Large intestine (tissue), 12 donors: ENCODE results near the gene ST7. TPM values are rescaled to one million over a fixed set of nuclear protein-coding genes. Genes with fewer than 3 reads are reported as not detected.

Experiments
- DNase-seq, 2 donors: peaks; one replicate each; pipeline versions ENCODE4 v3.0.0 to v3.0.0-alpha.2; 2013
- H3K27ac ChIP-seq: one replicate; pipeline ENCODE4 v1.5.1; 2013; ENCODE audit warnings: low read length
- H3K27me3 ChIP-seq: 2 replicates; pipeline ENCODE4 v1.6.1; 2013; ENCODE audit warnings: low read length; ENCODE audit not compliant: control insufficient read depth, insufficient read depth
- H3K36me3 ChIP-seq: 2 replicates; pipeline ENCODE4 v1.6.1; 2013; ENCODE audit warnings: low read length; ENCODE audit not compliant: control insufficient read depth, insufficient read depth
- H3K4me1 ChIP-seq: one replicate; pipeline ENCODE4 v1.6.1; 2013; ENCODE audit warnings: low read length; ENCODE audit not compliant: control insufficient read depth, insufficient read depth
- H3K4me3 ChIP-seq: one replicate; pipeline ENCODE4 v1.5.1; 2013; ENCODE audit warnings: low read length
- H3K9me3 ChIP-seq: one replicate; pipeline ENCODE4 v1.6.1; 2013; ENCODE audit warnings: mild to moderate bottlenecking, low read depth, low read length, moderate library complexity; ENCODE audit not compliant: control insufficient read depth
- WGBS: methylation state at CpG from one replicate; pipeline ENCODE4 v1.1.5; 2013; ENCODE audit warnings: low lambda C conversion rate; ENCODE audit not compliant: insufficient coverage; 5-methylcytosine and 5-hydroxymethylcytosine counted together
- long read RNA-seq, 11 donors: transcript quantifications; one replicate each; lab custom pipeline, GENCODE V29; 2026
- polyA plus RNA-seq: library from polyadenylated mRNA; unstranded; fragments of 120-200 nt; gene quantifications from one replicate; pipeline ENCODE4 v1.2.1, GENCODE V29; 2013

ST7 gene, protein sequence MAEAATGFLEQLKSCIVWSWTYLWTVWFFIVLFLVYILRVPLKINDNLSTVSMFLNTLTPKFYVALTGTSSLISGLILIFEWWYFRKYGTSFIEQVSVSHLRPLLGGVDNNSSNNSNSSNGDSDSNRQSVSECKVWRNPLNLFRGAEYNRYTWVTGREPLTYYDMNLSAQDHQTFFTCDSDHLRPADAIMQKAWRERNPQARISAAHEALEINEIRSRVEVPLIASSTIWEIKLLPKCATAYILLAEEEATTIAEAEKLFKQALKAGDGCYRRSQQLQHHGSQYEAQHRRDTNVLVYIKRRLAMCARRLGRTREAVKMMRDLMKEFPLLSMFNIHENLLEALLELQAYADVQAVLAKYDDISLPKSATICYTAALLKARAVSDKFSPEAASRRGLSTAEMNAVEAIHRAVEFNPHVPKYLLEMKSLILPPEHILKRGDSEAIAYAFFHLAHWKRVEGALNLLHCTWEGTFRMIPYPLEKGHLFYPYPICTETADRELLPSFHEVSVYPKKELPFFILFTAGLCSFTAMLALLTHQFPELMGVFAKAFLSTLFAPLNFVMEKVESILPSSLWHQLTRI
- polyA plus RNA-seq = 25.1 TPM
- long read RNA-seq, donor 1, partial matches to known transcripts = 0 of 3 reads
- long read RNA-seq, donor 1, other reads (novel, unspliced or antisense) = 0 of 3 reads
- long read RNA-seq, donor 2, partial matches to known transcripts = 5 of 8 reads
- long read RNA-seq, donor 2, other reads (novel, unspliced or antisense) = 0 of 8 reads
- long read RNA-seq, donor 3, transcript ST7-208 (15 exons, 2,110 nt) = major isoform, 6 of 20 reads
- long read RNA-seq, donor 3, partial matches to known transcripts = 12 of 20 reads
- long read RNA-seq, donor 3, other reads (novel, unspliced or antisense) = 0 of 20 reads
- long read RNA-seq, donor 4 = 0 reads
- long read RNA-seq, donor 5, partial matches to known transcripts = 0 of 1 reads
- long read RNA-seq, donor 5, other reads (novel, unspliced or antisense) = 0 of 1 reads
- long read RNA-seq, donor 6, partial matches to known transcripts = 0 of 4 reads
- long read RNA-seq, donor 6, other reads (novel, unspliced or antisense) = 0 of 4 reads
- long read RNA-seq, donor 7, partial matches to known transcripts = 0 of 3 reads
- long read RNA-seq, donor 7, other reads (novel, unspliced or antisense) = 0 of 3 reads
- long read RNA-seq, donor 8, transcript ST7-208 (15 exons, 2,110 nt) = major isoform, 5 of 12 reads
- long read RNA-seq, donor 8, partial matches to known transcripts = 5 of 12 reads
- long read RNA-seq, donor 8, other reads (novel, unspliced or antisense) = 0 of 12 reads
- long read RNA-seq, donor 9, partial matches to known transcripts = 0 of 5 reads
- long read RNA-seq, donor 9, other reads (novel, unspliced or antisense) = 0 of 5 reads
- long read RNA-seq, donor 10, transcript ST7-208 (15 exons, 2,110 nt) = major isoform, 5 of 5 reads
- long read RNA-seq, donor 10, partial matches to known transcripts = 0 of 5 reads
- long read RNA-seq, donor 10, other reads (novel, unspliced or antisense) = 0 of 5 reads
- long read RNA-seq, donor 11, partial matches to known transcripts = 0 of 1 reads
- long read RNA-seq, donor 11, other reads (novel, unspliced or antisense) = 0 of 1 reads

DNA sequence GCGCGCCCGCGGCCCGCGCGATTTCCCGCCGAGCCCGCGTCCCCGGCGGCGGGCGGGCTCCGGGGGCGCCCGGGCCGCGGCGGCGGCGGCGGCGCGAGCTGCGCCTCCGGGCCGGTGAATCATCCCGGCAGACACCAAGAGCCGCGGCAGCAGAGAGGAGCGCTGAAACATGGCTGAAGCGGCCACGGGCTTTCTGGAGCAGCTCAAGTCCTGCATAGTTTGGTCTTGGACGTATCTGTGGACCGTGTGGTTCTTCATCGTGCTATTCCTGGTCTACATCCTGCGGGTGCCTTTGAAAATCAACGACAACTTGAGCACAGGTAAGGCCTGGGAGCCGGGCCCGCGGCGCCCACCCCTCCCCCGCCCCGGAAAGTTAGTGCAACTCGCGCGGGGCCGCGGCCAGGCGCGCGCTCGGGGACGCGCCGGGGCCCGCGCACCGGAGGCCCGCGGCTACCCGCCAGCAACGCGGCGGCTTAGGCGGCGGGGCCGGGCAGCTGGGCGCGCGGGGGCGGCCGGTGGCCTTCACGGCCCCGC, at the start of gene ST7:
Gene ST7 (plus strand): TSS at position 130 of the 534 bp plus-strand sequence. CDS start 40 bp downstream, at position 170.
- H3K27me3 ChIP-seq = no peaks in the 10 kb centered on the region
- WGBS = no CpG with 5 or more reads among the region's 77 CpGs
- DNase-seq = peak; percentile 61 to 91
- peak within 1 kb of the TSS; percentile 99 for H3K27ac ChIP-seq
- H3K36me3 ChIP-seq = no peaks in the 10 kb centered on the region
- peak within 1 kb of the TSS; percentile 80 for H3K4me3 ChIP-seq
- peaks cover 12% of the 10 kb centered on the region for H3K4me1 ChIP-seq
- no peaks in the 10 kb centered on the region for H3K9me3 ChIP-seq

DNA sequence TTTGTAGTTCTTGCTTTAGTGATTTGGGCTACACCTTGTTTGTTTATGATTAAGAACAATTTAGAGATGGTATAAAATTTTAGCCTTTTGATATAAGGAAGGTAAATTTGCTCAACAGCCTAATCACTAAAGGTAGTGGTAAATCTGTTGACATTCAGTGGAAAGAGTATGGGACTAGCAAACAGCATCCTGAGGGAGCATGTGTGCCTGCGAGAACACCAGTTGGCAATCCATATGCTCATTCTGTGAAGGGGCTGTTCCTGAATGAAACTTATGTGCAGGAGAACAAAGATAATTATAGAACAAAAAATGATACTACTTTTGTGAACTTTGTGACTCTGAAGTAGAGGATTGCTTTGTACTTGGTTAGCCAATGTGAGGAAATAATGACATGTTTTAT, 46.9 kb upstream of the ST7 start:
- no peaks in the 10 kb centered on the region for H3K9me3 ChIP-seq
- peaks cover 43% of the 10 kb centered on the region for H3K36me3 ChIP-seq
- H3K4me1 ChIP-seq = no peaks in the 10 kb centered on the region
- H3K27ac ChIP-seq = no peak overlapping the region
- no peak overlapping the region for H3K4me3 ChIP-seq
- DNase-seq = no peak
- no peaks in the 10 kb centered on the region for H3K27me3 ChIP-seq
- no CpG with 5 or more reads among the region's 1 CpG for WGBS

DNA sequence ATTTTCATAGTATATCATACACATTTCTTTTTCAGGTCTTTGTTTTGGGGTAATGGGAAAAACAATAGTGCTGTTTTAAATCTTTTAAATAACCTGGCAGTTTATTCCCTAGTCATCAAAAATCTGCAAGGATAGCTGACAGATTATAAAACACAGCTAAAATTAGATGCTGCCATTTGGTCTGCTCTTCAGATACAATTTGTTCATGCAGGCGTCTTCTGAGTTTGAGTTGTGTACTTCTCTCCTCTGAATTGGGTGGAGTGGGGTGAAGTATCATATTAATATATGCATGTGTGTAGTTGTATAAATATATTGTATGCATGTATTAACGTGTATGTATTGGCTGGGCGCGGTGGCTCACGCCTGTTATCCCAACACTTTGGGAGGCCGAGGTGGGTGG, 42.9 kb upstream of the ST7 start:
- no CpG with 5 or more reads among the region's 6 CpGs for WGBS
- H3K27me3 ChIP-seq = no peaks in the 10 kb centered on the region
- H3K27ac ChIP-seq = no peak overlapping the region
- no peak overlapping the region for H3K4me3 ChIP-seq
- H3K9me3 ChIP-seq = no peaks in the 10 kb centered on the region
- no peaks in the 10 kb centered on the region for H3K4me1 ChIP-seq
- H3K36me3 ChIP-seq = peaks cover 51% of the 10 kb centered on the region
- no peak for DNase-seq

DNA sequence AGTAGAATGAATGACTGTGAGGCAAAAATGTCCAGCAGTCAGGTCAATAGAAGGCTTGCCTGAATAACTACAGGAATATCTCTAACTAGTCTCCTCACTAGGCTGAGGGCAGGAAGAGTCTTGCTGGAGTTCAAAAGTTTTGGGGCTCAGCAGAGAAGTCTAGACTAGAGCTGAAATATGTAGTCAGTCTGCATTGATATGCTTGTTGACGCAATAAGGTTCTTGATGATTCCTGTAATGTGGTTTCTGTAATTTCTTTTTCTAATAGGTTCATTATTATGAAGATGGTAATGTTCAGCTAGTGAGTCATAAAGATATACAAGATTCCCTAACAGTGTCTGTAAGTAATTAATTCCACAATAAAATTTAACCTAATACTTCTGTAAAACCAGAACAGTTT, 41.5 kb upstream of the ST7 start:
- H3K4me1 ChIP-seq = no peaks in the 10 kb centered on the region
- no peaks in the 10 kb centered on the region for H3K27me3 ChIP-seq
- no peak overlapping the region for H3K4me3 ChIP-seq
- no peaks in the 10 kb centered on the region for H3K9me3 ChIP-seq
- no peak overlapping the region for H3K27ac ChIP-seq
- H3K36me3 ChIP-seq = peaks cover 51% of the 10 kb centered on the region
- no CpG with 5 or more reads among the region's 1 CpG for WGBS
- DNase-seq = no peak

DNA sequence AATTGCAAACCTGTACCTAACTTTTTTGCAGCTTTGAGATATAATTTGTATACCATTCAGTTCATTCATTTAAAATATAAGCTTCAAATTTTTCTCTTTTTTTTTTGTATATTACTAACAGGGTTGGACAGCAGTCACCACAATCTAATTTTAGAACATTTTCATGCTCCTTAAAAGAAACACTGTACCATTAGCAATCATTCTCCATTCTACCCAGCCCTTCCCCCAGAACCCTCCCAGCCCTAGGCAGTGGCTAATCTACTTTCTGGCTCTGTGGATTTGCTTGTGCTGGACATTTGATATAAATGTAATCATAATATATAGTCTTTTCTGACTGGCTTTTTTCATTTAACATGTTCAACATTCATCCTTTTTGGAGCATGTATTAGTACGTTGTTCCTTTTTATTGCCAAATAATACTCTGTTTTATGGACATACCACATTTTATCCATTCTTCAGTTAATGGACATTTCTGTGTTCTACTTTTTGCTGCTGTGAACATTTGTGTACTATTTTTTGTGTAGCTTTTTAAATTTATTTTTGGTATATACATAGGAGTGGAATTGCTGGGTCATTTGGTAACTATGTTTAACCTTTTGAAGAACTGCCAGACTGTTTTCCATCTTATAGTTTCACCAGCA, 40.9 kb upstream of the ST7 start:
- H3K36me3 ChIP-seq = peaks cover 49% of the 10 kb centered on the region
- no peaks in the 10 kb centered on the region for H3K9me3 ChIP-seq
- WGBS = 100% methylated on average over 1 of the region's 1 CpG
- H3K27me3 ChIP-seq = no peaks in the 10 kb centered on the region
- H3K27ac ChIP-seq = no peak overlapping the region
- DNase-seq = no peak
- H3K4me3 ChIP-seq = no peak overlapping the region
- H3K4me1 ChIP-seq = no peaks in the 10 kb centered on the region

DNA sequence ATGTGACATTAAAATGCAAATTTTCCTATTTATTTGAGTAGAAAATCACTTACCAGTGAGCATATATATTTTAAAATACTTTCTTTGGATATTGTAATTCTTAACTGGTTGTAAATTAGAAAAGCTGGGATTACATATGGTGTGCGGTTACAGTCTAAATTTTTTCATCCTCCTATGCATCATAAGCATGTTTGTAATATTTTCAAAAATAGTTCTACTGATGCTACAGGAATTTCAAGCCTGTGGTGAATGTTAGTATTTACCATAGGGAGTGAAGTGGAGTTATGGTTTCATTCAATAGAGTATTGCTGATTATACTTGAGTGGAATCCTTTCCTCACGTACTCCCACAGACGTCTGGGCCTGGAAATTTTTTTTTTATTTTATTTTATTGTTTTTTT, 34.6 kb upstream of the ST7 start:
- no peaks in the 10 kb centered on the region for H3K27me3 ChIP-seq
- no peaks in the 10 kb centered on the region for H3K9me3 ChIP-seq
- peaks cover 32% of the 10 kb centered on the region for H3K36me3 ChIP-seq
- no peaks in the 10 kb centered on the region for H3K4me1 ChIP-seq
- H3K27ac ChIP-seq = no peak overlapping the region
- no peak for DNase-seq
- 94% methylated on average over 3 of the region's 3 CpGs for WGBS
- no peak overlapping the region for H3K4me3 ChIP-seq

DNA sequence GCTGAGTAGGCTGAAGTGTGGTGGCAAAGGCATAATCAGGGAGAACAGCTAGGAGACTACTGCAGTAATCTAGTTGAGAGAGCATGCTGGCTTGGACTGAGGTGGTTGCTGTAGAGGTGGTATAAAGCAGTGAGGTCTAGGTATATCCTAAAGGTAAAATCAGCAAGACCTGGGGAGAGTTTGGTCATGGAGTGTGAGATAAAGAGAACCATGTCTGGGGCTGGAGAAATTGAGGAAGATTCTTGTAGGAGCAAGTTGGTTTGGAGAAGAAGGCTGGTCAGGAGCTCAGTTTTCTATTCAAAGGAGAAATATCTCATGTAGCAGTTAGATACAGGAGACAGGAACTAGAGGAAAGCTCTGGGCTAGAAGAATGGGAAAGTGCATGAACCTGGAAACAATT, 32.9 kb upstream of the ST7 start:
- Histone ChIP-seq H3K36me3 (peaks cover 22% of the 10 kb centered on the region), H3K27ac (no peak overlapping the region), H3K4me1 (no peaks in the 10 kb centered on the region), H3K9me3 (no peaks in the 10 kb centered on the region), H3K4me3 (no peak overlapping the region), H3K27me3 (no peaks in the 10 kb centered on the region)
- DNase-seq = no peak

DNA sequence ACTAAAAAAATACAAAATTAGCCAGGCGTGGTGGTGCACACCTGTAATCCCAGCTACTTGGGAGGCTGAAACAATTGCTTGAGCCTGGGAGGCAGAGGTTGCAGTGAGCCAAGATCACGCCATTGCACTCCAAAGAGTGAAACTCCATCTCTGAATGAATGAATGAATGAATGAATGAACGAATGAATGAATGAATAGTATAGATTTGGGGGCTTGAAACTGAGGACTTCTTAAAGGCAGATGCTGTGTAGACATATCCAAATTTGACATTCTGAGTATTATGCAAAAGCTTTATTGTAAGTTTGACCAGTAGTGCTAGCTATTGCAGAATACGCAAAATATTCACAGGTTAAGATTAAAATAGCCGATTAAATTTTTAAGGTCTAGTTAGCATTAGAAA, 30.8 kb upstream of the ST7 start:
- DNase-seq = no peak
- H3K27ac ChIP-seq = no peak overlapping the region
- H3K4me3 ChIP-seq = no peak overlapping the region
- WGBS = 90% methylated on average over 4 of the region's 5 CpGs
- no peaks in the 10 kb centered on the region for H3K27me3 ChIP-seq
- no peaks in the 10 kb centered on the region for H3K9me3 ChIP-seq
- no peaks in the 10 kb centered on the region for H3K4me1 ChIP-seq
- H3K36me3 ChIP-seq = peaks cover 11% of the 10 kb centered on the region

DNA sequence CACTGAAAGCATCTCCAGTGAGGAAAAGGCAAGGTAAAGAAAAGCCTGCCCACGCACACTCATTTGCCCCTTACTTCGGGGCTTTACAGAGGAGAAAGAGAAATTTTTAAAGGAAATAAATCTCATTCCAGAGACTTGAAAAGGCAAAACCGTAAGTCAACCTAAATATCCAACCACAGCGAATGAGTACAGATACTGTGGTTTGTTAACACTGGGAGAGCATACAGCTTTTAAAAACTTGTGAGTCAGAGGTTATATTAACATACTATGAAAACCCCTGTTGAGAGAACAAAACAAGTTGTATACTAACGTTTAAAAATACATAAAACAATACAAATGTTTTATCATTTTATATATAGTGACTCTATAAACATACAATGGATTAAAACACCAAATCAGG, 28.6 kb upstream of the ST7 start:
- Histone ChIP-seq H3K27ac (no peak overlapping the region), H3K27me3 (no peaks in the 10 kb centered on the region), H3K36me3 (peaks cover 8% of the 10 kb centered on the region), H3K4me3 (no peak overlapping the region), H3K9me3 (no peaks in the 10 kb centered on the region), H3K4me1 (no peaks in the 10 kb centered on the region)
- WGBS = 60% methylated on average over 1 of the region's 5 CpGs
- no peak for DNase-seq
